RWPE1 (cell line): ENCODE measurements around the gene TMEM266.

Source experiments
- CTCF ChIA-PET: fragments of 350-600 bp; sonication (Branson Sonifier 250); formaldehyde crosslinking; extraction: SDS; loops from one replicate; lab custom pipeline; 2021; lab: Yijun Ruan, JAX
- POLR2A ChIA-PET: fragments of 400-600 bp; formaldehyde crosslinking; extraction: SDS; loops from one replicate; lab custom pipeline; 2020; ENCODE audit warnings: antibody characterized with exemption; ENCODE audit not compliant: low non-redundant PET; lab: Yijun Ruan, JAX
- DNase-seq: peaks from one replicate; pipeline ENCODE4 v3.0.0; 2012; ENCODE audit warnings: low spot score
- H3K27ac ChIP-seq: fragments of 450-650 bp; 2 replicates; pipeline ENCODE4 v1.5.1; 2017
- CTCF ChIP-seq: fragments of 450-650 bp; conservative IDR thresholded peaks from 2 replicates; pipeline ENCODE4 v1.5.1; 2017; ENCODE audit warnings: low read depth, mild to moderate bottlenecking

TMEM266 gene

GRCh38 chr15:76058714-76059319, 968 bp upstream of the TMEM266 start:
- peak; percentile 44 for TF ChIP-seq CTCF
- CTCF ChIA-PET = interaction anchor here (0.5 to 5.2 kb wide), 7 partner anchors 33 to 823 kb away, joined by 3 to 62 read pairs (median 4); no protein-coding TSS in a partner anchor
- DNase-seq = no peak
- POLR2A ChIA-PET = interaction anchor here (0.9 kb wide), 1 partner anchor 15 kb away, joined by 3 read pairs; no protein-coding TSS in a partner anchor
- H3K27ac ChIP-seq = no peak overlapping the region

GRCh38 chr15:76060118-76060989, 569 bp downstream of the TMEM266 start:
- POLR2A ChIA-PET = interaction anchor here (0.5 to 0.9 kb wide), 2 partner anchors 13 to 15 kb away, joined by 3 to 7 read pairs; no protein-coding TSS in a partner anchor

DNA sequence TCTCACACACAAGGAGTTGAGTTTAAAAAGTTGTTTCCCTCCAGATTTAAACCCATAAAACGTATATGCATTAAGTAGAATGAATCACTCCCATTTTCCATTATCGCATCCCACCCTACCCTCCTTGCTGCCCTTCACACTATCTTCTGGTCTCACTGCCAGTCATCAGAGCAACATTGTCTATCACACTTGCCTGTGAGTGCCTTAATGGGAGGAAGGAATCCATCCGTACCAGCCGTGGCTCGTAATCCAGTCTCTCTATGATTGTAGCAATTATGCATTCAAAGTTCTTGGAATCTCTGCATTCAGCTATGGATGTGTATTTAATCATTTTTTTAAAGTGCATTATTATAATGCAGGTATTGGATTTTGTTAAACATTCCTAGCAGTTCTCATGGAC, 1.9 kb downstream of the TMEM266 start:
- POLR2A ChIA-PET = no interaction called here
- DNase-seq = no peak
- CTCF ChIA-PET = interaction anchor here (0.5 to 5.2 kb wide), 4 partner anchors 77 to 1571 kb away, joined by 3 to 62 read pairs (median 3); no protein-coding TSS in a partner anchor
- TF ChIP-seq CTCF = no peak
- no peak overlapping the region for H3K27ac ChIP-seq

More at GRCh38 chr15:76060118-76060989, 569 bp downstream of the TMEM266 start:
- CTCF ChIA-PET = interaction anchor here (0.5 to 5.2 kb wide), 2 partner anchors 17 to 78 kb away, joined by 3 to 62 read pairs; no protein-coding TSS in a partner anchor
- no peak for DNase-seq
- no peak for TF ChIP-seq CTCF
- H3K27ac ChIP-seq = no peak overlapping the region

GRCh38 chr15:76062286-76062685, 2.5 kb downstream of the TMEM266 start:
- no peak for DNase-seq
- no peak overlapping the region for H3K27ac ChIP-seq
- ChIA-PET CTCF (interaction anchor here (0.7 kb wide), 1 partner anchor 77 kb away, joined by 3 read pairs; no protein-coding TSS in a partner anchor), POLR2A (no interaction called here)
- TF ChIP-seq CTCF = no peak

DNA sequence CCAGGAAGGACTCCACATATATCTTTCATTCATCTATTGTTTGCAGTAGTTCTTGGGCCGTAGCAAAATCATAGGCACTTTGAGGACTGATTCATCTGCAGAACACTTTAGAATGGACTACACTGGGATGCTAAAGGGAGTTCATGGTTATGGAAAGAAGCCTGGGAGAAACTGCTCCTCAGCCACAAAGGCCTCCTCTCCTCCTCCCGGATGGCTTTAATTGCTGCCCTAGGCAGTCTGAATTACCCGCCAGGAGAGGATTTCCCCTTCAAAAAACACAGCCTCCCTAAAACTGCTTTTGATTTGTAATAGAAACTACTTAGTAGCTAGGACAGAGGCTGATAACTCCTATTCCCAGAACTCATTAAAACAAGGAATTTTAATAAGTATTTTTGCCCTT, 4.6 kb downstream of the TMEM266 start:
- H3K27ac ChIP-seq = no peak overlapping the region
- no peak for DNase-seq
- ChIA-PET CTCF (no interaction called here), POLR2A (no interaction called here)
- TF ChIP-seq CTCF = no peak

DNA sequence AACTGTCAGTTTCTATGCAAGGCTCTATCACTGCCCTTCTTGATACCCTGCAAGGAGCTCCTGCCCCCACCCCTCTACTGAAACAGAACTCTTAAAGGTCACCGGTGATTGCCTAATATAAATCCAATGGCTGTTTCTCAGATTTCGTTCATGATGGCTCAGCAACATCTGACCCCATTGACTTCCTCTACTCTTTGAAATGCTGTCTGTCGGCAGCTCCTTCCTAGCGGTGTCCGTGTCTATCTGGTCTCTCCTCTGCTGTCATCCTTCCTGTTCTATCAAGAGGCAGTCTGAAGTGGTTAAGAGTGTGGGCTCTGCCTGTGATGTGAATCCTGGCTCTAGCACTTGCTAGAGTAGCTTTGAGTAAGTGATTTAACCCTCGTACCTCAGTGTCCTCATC, 5.5 kb downstream of the TMEM266 start:
- POLR2A ChIA-PET = no interaction called here

More for the DNA sequence above, 5.5 kb downstream of the TMEM266 start:
- H3K27ac ChIP-seq = no peak overlapping the region
- no peak for DNase-seq
- CTCF ChIA-PET = no interaction called here
- TF ChIP-seq CTCF = no peak
